ENCODE results near the gene WDR70.
"Not testable (repeated sequence)": the region's sequence is repeated elsewhere in the genome, so short reads cannot be mapped to it uniquely, and the experiment has no call there.

WDR70 gene

GRCh38 chr5:37379100-37379628, at the start of gene WDR70:
Gene WDR70, plus strand, starts transcription at chr5:37379318. Its CDS starts 50 bp downstream, at chr5:37379368.
- peak; percentile 55 to 58 for DNase-seq (ENCODE audit: low spot score in 2 of 2)
- Mint-ChIP-seq H3K36me3 (ENCODE audit: insufficient read depth) (peaks cover 26% of the 10 kb centered on the region), H3K27ac (ENCODE audit: low read depth) (peak within 1 kb of the TSS; percentile 91), H3K4me3 (peak within 1 kb of the TSS; percentile 93)
- peak; percentile 96 for ATAC-seq (replicated peaks; ENCODE audit: extremely low read depth, poor library complexity, severe bottlenecking)
- not testable (repeated sequence) for H3K27me3 Mint-ChIP-seq, H3K4me1 Mint-ChIP-seq, H3K9me3 Mint-ChIP-seq

GRCh38 chr5:37334754-37335153, 44.4 kb upstream of the WDR70 start:
- not testable (repeated sequence) for DNase-seq (ENCODE audit: low spot score in 2 of 2); H3K4me1 Mint-ChIP-seq; H3K27ac Mint-ChIP-seq (ENCODE audit: low read depth); H3K27me3 Mint-ChIP-seq; H3K9me3 Mint-ChIP-seq; H3K4me3 Mint-ChIP-seq; ATAC-seq (replicated peaks; ENCODE audit: extremely low read depth, poor library complexity, severe bottlenecking)
- peaks cover 62% of the 10 kb centered on the region for H3K36me3 Mint-ChIP-seq (ENCODE audit: insufficient read depth)

GRCh38 chr5:37342741-37343140, 36.4 kb upstream of the WDR70 start:
- H3K36me3 Mint-ChIP-seq (ENCODE audit: insufficient read depth): peaks cover 72% of the 10 kb centered on the region
- ATAC-seq (replicated peaks; ENCODE audit: extremely low read depth, poor library complexity, severe bottlenecking); H3K4me3 Mint-ChIP-seq; H3K27ac Mint-ChIP-seq (ENCODE audit: low read depth); H3K4me1 Mint-ChIP-seq; H3K27me3 Mint-ChIP-seq; H3K9me3 Mint-ChIP-seq; DNase-seq (ENCODE audit: low spot score in 2 of 2): not testable (repeated sequence)

- Mint-ChIP-seq H3K36me3 (ENCODE audit: insufficient read depth) (peaks cover 47% of the 10 kb centered on the region), H3K4me1 (no peaks in the 10 kb centered on the region), H3K9me3 (no peaks in the 10 kb centered on the region), H3K4me3 (no peak overlapping the region), H3K27me3 (no peaks in the 10 kb centered on the region), H3K27ac (ENCODE audit: low read depth) (no peak overlapping the region)
- DNase-seq (ENCODE audit: low spot score in 2 of 2) (no peak), ATAC-seq (replicated peaks; ENCODE audit: extremely low read depth, poor library complexity, severe bottlenecking) (no peak)
Measured at GRCh38 chr5:37355161-37355560, 24.0 kb upstream of the WDR70 start.

- no peak for DNase-seq (ENCODE audit: low spot score in 2 of 2)
- H3K27me3 Mint-ChIP-seq: no peaks in the 10 kb centered on the region
- H3K9me3 Mint-ChIP-seq: no peaks in the 10 kb centered on the region
- H3K36me3 Mint-ChIP-seq (ENCODE audit: insufficient read depth): peaks cover 17% of the 10 kb centered on the region
- peak; percentile 24 for ATAC-seq (replicated peaks; ENCODE audit: extremely low read depth, poor library complexity, severe bottlenecking)
- H3K4me3 Mint-ChIP-seq: peak overlapping the region; percentile 97
- peak overlapping the region; percentile 100 for H3K27ac Mint-ChIP-seq (ENCODE audit: low read depth)
- peaks cover 51% of the 10 kb centered on the region for H3K4me1 Mint-ChIP-seq
Measured at GRCh38 chr5:37370550-37370863, 8.6 kb upstream of the WDR70 start.

GRCh38 chr5:37370864-37371726, 8.0 kb upstream of the WDR70 start, which contains the start of gene NUP155:
Gene NUP155, minus strand, starts transcription at chr5:37371106. Its CDS starts 129 bp downstream, at chr5:37370977.
- DNase-seq (ENCODE audit: low spot score in 2 of 2): peak; percentile 68 to 71

GRCh38 chr5:37375091-37375490, 4.0 kb upstream of the WDR70 start:
- ATAC-seq (replicated peaks; ENCODE audit: extremely low read depth, poor library complexity, severe bottlenecking): no peak
- no peak overlapping the region for H3K27ac Mint-ChIP-seq (ENCODE audit: low read depth)
- H3K27me3 Mint-ChIP-seq: no peaks in the 10 kb centered on the region
- DNase-seq (ENCODE audit: low spot score in 2 of 2): no peak
- H3K4me3 Mint-ChIP-seq: no peak overlapping the region
- peaks cover 23% of the 10 kb centered on the region for H3K4me1 Mint-ChIP-seq
- H3K9me3 Mint-ChIP-seq: no peaks in the 10 kb centered on the region
- H3K36me3 Mint-ChIP-seq (ENCODE audit: insufficient read depth): peaks cover 18% of the 10 kb centered on the region

More at GRCh38 chr5:37370864-37371726, 8.0 kb upstream of the WDR70 start, which contains the start of gene NUP155:
- no peaks in the 10 kb centered on the region for H3K9me3 Mint-ChIP-seq
- H3K27ac Mint-ChIP-seq (ENCODE audit: low read depth): peak within 1 kb of the TSS; percentile 100
- H3K27me3 Mint-ChIP-seq: no peaks in the 10 kb centered on the region
- peak within 1 kb of the TSS; percentile 97 for H3K4me3 Mint-ChIP-seq
- peak; percentile 94 for ATAC-seq (replicated peaks; ENCODE audit: extremely low read depth, poor library complexity, severe bottlenecking)
- H3K4me1 Mint-ChIP-seq: peaks cover 46% of the 10 kb centered on the region
- peaks cover 17% of the 10 kb centered on the region for H3K36me3 Mint-ChIP-seq (ENCODE audit: insufficient read depth)

GRCh38 chr5:37378066-37378465, 1.1 kb upstream of the WDR70 start:
- ATAC-seq (replicated peaks; ENCODE audit: extremely low read depth, poor library complexity, severe bottlenecking); H3K27me3 Mint-ChIP-seq; H3K9me3 Mint-ChIP-seq; H3K27ac Mint-ChIP-seq (ENCODE audit: low read depth); DNase-seq (ENCODE audit: low spot score in 2 of 2); H3K4me1 Mint-ChIP-seq: not testable (repeated sequence)
- Mint-ChIP-seq H3K36me3 (ENCODE audit: insufficient read depth) (peaks cover 16% of the 10 kb centered on the region), H3K4me3 (peak overlapping the region; percentile 93)

GRCh38 chr5:37391591-37391990, 12.5 kb downstream of the WDR70 start:
- Mint-ChIP-seq H3K27me3 (no peaks in the 10 kb centered on the region), H3K27ac (ENCODE audit: low read depth) (no peak overlapping the region), H3K4me1 (peaks cover 5% of the 10 kb centered on the region), H3K9me3 (no peaks in the 10 kb centered on the region), H3K36me3 (ENCODE audit: insufficient read depth) (peaks cover 50% of the 10 kb centered on the region), H3K4me3 (no peak overlapping the region)
- DNase-seq (ENCODE audit: low spot score in 2 of 2) (no peak), ATAC-seq (replicated peaks; ENCODE audit: extremely low read depth, poor library complexity, severe bottlenecking) (no peak)

GRCh38 chr5:37396352-37396751, 17.2 kb downstream of the WDR70 start:
- peaks cover 54% of the 10 kb centered on the region for H3K36me3 Mint-ChIP-seq (ENCODE audit: insufficient read depth)

GRCh38 chr5:37400501-37400900, 21.4 kb downstream of the WDR70 start:
- H3K27me3 Mint-ChIP-seq: no peaks in the 10 kb centered on the region
- no peaks in the 10 kb centered on the region for H3K4me1 Mint-ChIP-seq
- H3K9me3 Mint-ChIP-seq: no peaks in the 10 kb centered on the region
- peaks cover 38% of the 10 kb centered on the region for H3K36me3 Mint-ChIP-seq (ENCODE audit: insufficient read depth)
- ATAC-seq (replicated peaks; ENCODE audit: extremely low read depth, poor library complexity, severe bottlenecking) (no peak), DNase-seq (ENCODE audit: low spot score in 2 of 2) (no peak)
- H3K27ac Mint-ChIP-seq (ENCODE audit: low read depth): no peak overlapping the region
- no peak overlapping the region for H3K4me3 Mint-ChIP-seq

More at GRCh38 chr5:37396352-37396751, 17.2 kb downstream of the WDR70 start:
- DNase-seq (ENCODE audit: low spot score in 2 of 2): no peak
- ATAC-seq (replicated peaks; ENCODE audit: extremely low read depth, poor library complexity, severe bottlenecking): no peak
- Mint-ChIP-seq H3K27ac (ENCODE audit: low read depth) (peak overlapping the region; percentile 13), H3K4me3 (no peak overlapping the region), H3K27me3 (no peaks in the 10 kb centered on the region), H3K4me1 (peaks cover 2% of the 10 kb centered on the region), H3K9me3 (no peaks in the 10 kb centered on the region)

- Mint-ChIP-seq H3K27ac (ENCODE audit: low read depth) (no peak overlapping the region), H3K9me3 (no peaks in the 10 kb centered on the region), H3K4me3 (no peak overlapping the region), H3K4me1 (no peaks in the 10 kb centered on the region), H3K36me3 (ENCODE audit: insufficient read depth) (peaks cover 21% of the 10 kb centered on the region), H3K27me3 (no peaks in the 10 kb centered on the region)
- ATAC-seq (replicated peaks; ENCODE audit: extremely low read depth, poor library complexity, severe bottlenecking) (no peak), DNase-seq (ENCODE audit: low spot score in 2 of 2) (no peak)
Measured at GRCh38 chr5:37412515-37412914, 33.4 kb downstream of the WDR70 start.

GRCh38 chr5:37415456-37415855, 36.3 kb downstream of the WDR70 start:
- not testable (repeated sequence) for H3K27me3 Mint-ChIP-seq; ATAC-seq (replicated peaks; ENCODE audit: extremely low read depth, poor library complexity, severe bottlenecking); DNase-seq (ENCODE audit: low spot score in 2 of 2); H3K4me3 Mint-ChIP-seq; H3K9me3 Mint-ChIP-seq; H3K4me1 Mint-ChIP-seq; H3K27ac Mint-ChIP-seq (ENCODE audit: low read depth)
- peaks cover 14% of the 10 kb centered on the region for H3K36me3 Mint-ChIP-seq (ENCODE audit: insufficient read depth)

Data from central memory CD8-positive, alpha-beta T cell (primary cell).